ACC112 (cell line): ENCODE results near the gene PAQR3.

Experiments used
- H2AFZ ChIP-seq: fragments of 200-600 bp; sonication (generic); one replicate; pipeline ENCODE4 v1.6.0; 2017; ENCODE audit warnings: antibody characterized with exemption, low read length; ENCODE audit not compliant: unreplicated experiment
- H3K27ac ChIP-seq: fragments of 200-600 bp; sonication (generic); 2 replicates; pipeline ENCODE4 v1.5.1; 2014; ENCODE audit warnings: low read depth, mild to moderate bottlenecking, antibody characterized with exemption, low read length, moderate library complexity
- H3K27me3 ChIP-seq: fragments of 200-600 bp; sonication (generic); 2 replicates; pipeline ENCODE4 v1.6.1; 2014; ENCODE audit warnings: mild to moderate bottlenecking, antibody characterized with exemption, low read length, moderate library complexity, mixed read lengths; ENCODE audit not compliant: insufficient read depth
- H3K36me3 ChIP-seq: fragments of 200-600 bp; sonication (generic); 2 replicates; pipeline ENCODE4 v1.6.1; 2016; ENCODE audit warnings: mild to moderate bottlenecking, antibody characterized with exemption, low read length, moderate library complexity, mixed read lengths; ENCODE audit not compliant: insufficient read depth
- H3K4me1 ChIP-seq: fragments of 200-600 bp; sonication (generic); one replicate; pipeline ENCODE4 v1.6.1; 2016; ENCODE audit warnings: low read length, mixed read lengths; ENCODE audit not compliant: insufficient read depth, unreplicated experiment, control insufficient read depth
- H3K4me3 ChIP-seq: fragments of 200-600 bp; sonication (generic); 2 replicates; pipeline ENCODE4 v1.5.1; 2014; ENCODE audit warnings: mild to moderate bottlenecking, low read depth, low read length
- H3K79me2 ChIP-seq: fragments of 200-600 bp; sonication (generic); one replicate; pipeline ENCODE4 v1.6.0; 2016; ENCODE audit warnings: low read length; ENCODE audit not compliant: control insufficient read depth, unreplicated experiment, insufficient read depth

The PAQR3 gene

GRCh38 chr4:78953231-78953630 lies 14.0 kb upstream of the PAQR3 start:
- Histone ChIP-seq H2AFZ (no peak overlapping the region), H3K79me2 (no peaks in the 10 kb centered on the region), H3K27ac (no peak overlapping the region)

GRCh38 chr4:78951862-78952472 lies 12.7 kb upstream of the PAQR3 start:
- Histone ChIP-seq H3K4me1 (no peaks in the 10 kb centered on the region), H2AFZ (no peak overlapping the region), H3K36me3 (no peaks in the 10 kb centered on the region), H3K4me3 (no peak overlapping the region), H3K27me3 (no peaks in the 10 kb centered on the region), H3K27ac (no peak overlapping the region), H3K79me2 (no peaks in the 10 kb centered on the region)

More at GRCh38 chr4:78953231-78953630, 14.0 kb upstream of the PAQR3 start:
- no peaks in the 10 kb centered on the region for H3K4me1 ChIP-seq
- no peaks in the 10 kb centered on the region for H3K27me3 ChIP-seq
- no peak overlapping the region for H3K4me3 ChIP-seq
- H3K36me3 ChIP-seq, result no peaks in the 10 kb centered on the region

- H2AFZ ChIP-seq, result no peak overlapping the region
- no peaks in the 10 kb centered on the region for H3K36me3 ChIP-seq
- H3K27ac ChIP-seq, result no peak overlapping the region
- no peaks in the 10 kb centered on the region for H3K4me1 ChIP-seq
- no peak overlapping the region for H3K4me3 ChIP-seq
- no peaks in the 10 kb centered on the region for H3K27me3 ChIP-seq
- H3K79me2 ChIP-seq, result no peaks in the 10 kb centered on the region
Measured at GRCh38 chr4:78949735-78950134, 10.5 kb upstream of the PAQR3 start.

- Histone ChIP-seq H3K4me1 (no peaks in the 10 kb centered on the region), H2AFZ (no peak overlapping the region), H3K27ac (no peak overlapping the region), H3K4me3 (no peak overlapping the region), H3K79me2 (no peaks in the 10 kb centered on the region), H3K27me3 (no peaks in the 10 kb centered on the region), H3K36me3 (no peaks in the 10 kb centered on the region)
Measured at GRCh38 chr4:78945651-78946179, 6.5 kb upstream of the PAQR3 start.

GRCh38 chr4:78944381-78944780 lies 5.1 kb upstream of the PAQR3 start:
- no peak overlapping the region for H3K27ac ChIP-seq
- H3K4me1 ChIP-seq, result no peaks in the 10 kb centered on the region
- no peak overlapping the region for H2AFZ ChIP-seq
- no peak overlapping the region for H3K4me3 ChIP-seq
- H3K36me3 ChIP-seq, result no peaks in the 10 kb centered on the region
- no peaks in the 10 kb centered on the region for H3K79me2 ChIP-seq
- H3K27me3 ChIP-seq, result no peaks in the 10 kb centered on the region

GRCh38 chr4:78940752-78941151 lies 1.5 kb upstream of the PAQR3 start:
- Histone ChIP-seq H3K27ac (no peak overlapping the region), H2AFZ (no peak overlapping the region), H3K36me3 (peaks cover 5% of the 10 kb centered on the region; the same call in 1 of the 2 replicates), H3K79me2 (peaks cover 17% of the 10 kb centered on the region), H3K4me1 (peaks cover 9% of the 10 kb centered on the region), H3K27me3 (no peaks in the 10 kb centered on the region), H3K4me3 (no peak overlapping the region)

GRCh38 chr4:78939667-78940008 lies 400 bp upstream of the PAQR3 start:
- no peaks in the 10 kb centered on the region for H3K27me3 ChIP-seq
- H3K79me2 ChIP-seq, result peaks cover 19% of the 10 kb centered on the region
- peak overlapping the region; percentile 86 for H3K4me3 ChIP-seq
- no peak overlapping the region for H3K27ac ChIP-seq
- peak overlapping the region; percentile 85 for H2AFZ ChIP-seq
- H3K36me3 ChIP-seq, result peaks cover 5% of the 10 kb centered on the region; the same call in 1 of the 2 replicates
- H3K4me1 ChIP-seq, result peaks cover 9% of the 10 kb centered on the region

- peaks cover 9% of the 10 kb centered on the region for H3K4me1 ChIP-seq
- H3K27me3 ChIP-seq, result no peaks in the 10 kb centered on the region
- peaks cover 5% of the 10 kb centered on the region; the same call in 1 of the 2 replicates for H3K36me3 ChIP-seq
- H2AFZ ChIP-seq, result peak overlapping the region; percentile 81
- H3K27ac ChIP-seq, result no peak overlapping the region
- H3K79me2 ChIP-seq, result peaks cover 19% of the 10 kb centered on the region
- H3K4me3 ChIP-seq, result peak overlapping the region; percentile 86
Measured at GRCh38 chr4:78938474-78938867, 767 bp downstream of the PAQR3 start.

GRCh38 chr4:78937837-78938236 lies 1.4 kb downstream of the PAQR3 start:
- Histone ChIP-seq H3K36me3 (peaks cover 5% of the 10 kb centered on the region; the same call in 1 of the 2 replicates), H3K27me3 (no peaks in the 10 kb centered on the region), H3K4me1 (peaks cover 9% of the 10 kb centered on the region), H3K27ac (no peak overlapping the region), H2AFZ (no peak overlapping the region), H3K4me3 (peak overlapping the region; percentile 86), H3K79me2 (peaks cover 19% of the 10 kb centered on the region)

- Histone ChIP-seq H3K36me3 (peaks cover 5% of the 10 kb centered on the region; the same call in 1 of the 2 replicates), H3K27ac (no peak overlapping the region), H3K4me1 (peaks cover 9% of the 10 kb centered on the region), H3K4me3 (no peak overlapping the region), H3K79me2 (peaks cover 19% of the 10 kb centered on the region), H2AFZ (no peak overlapping the region), H3K27me3 (no peaks in the 10 kb centered on the region)
Measured at GRCh38 chr4:78936989-78937388, 2.2 kb downstream of the PAQR3 start.

- Histone ChIP-seq H3K27me3 (no peaks in the 10 kb centered on the region), H3K4me3 (no peak overlapping the region), H3K27ac (no peak overlapping the region), H3K4me1 (no peaks in the 10 kb centered on the region), H2AFZ (no peak overlapping the region), H3K36me3 (peaks cover 13% of the 10 kb centered on the region; the same call in 1 of the 2 replicates), H3K79me2 (no peaks in the 10 kb centered on the region)
Measured at GRCh38 chr4:78930016-78930629, 9.1 kb downstream of the PAQR3 start.
